K562 (cell line): ENCODE data around the gene AMOTL1. TPM values are rescaled to one million over a fixed set of nuclear protein-coding genes. Genes with fewer than 3 reads are reported as not detected.
A peak's percentile ranks its signal among the peaks of the same experiment; 100 is the strongest.

Experiments
- ATAC-seq: fragments of 200-7000 bp; cut with Tn5 transposase; 3 replicates; pipeline ENCODE4 v1.9.1; 2020; ENCODE audit warnings: moderate library complexity
- BruUV-seq: library from RNA; stranded (reverse); fragments of 400-500 nt; replicated peaks from 2 replicates; lab custom pipeline; 2021; lab: Mats Ljungman, UMichigan
- CTCF ChIA-PET: fragments of 300-600 bp; formaldehyde crosslinking; extraction: SDS; loops from one replicate; lab custom pipeline; 2021; ENCODE audit warnings: low intra/inter-chr PET ratio; lab: Yijun Ruan, JAX
- POLR2A ChIA-PET: fragments of 300-600, 350-650 bp; sonication (Branson Sonifier 250); formaldehyde crosslinking; extraction: SDS; loops from one replicate; lab custom pipeline; 2021; ENCODE audit warnings: antibody characterized with exemption, inconsistent platforms; lab: Yijun Ruan, JAX
- DNase-seq, 4 experiments: peaks; one replicate each; pipeline versions ENCODE4 v3.0.0 to v3.0.0-alpha.2; 2011 to 2018; ENCODE audit warnings: low spot score in 3 of 4, mixed read lengths in 3 of 4; ENCODE audit errors: extremely low read depth in 1 of 4
- FAIRE-seq: peaks from 2 replicates; lab custom pipeline; 2011; peaks lifted over from hg19 to GRCh38; lab: Jason Lieb, UNC
- H2AFZ ChIP-seq: 2 replicates; pipeline ENCODE4 v1.6.0; 2011; ENCODE audit warnings: low read depth, low read length, control low read depth, inconsistent platforms
- H3K27ac ChIP-seq: fragments of 200-600 bp; 3 replicates; pipeline ENCODE4 v1.8.0; 2011; ENCODE audit warnings: low read depth, mild to moderate bottlenecking, control low read depth, inconsistent platforms, low read length, moderate library complexity, mixed read lengths; ENCODE audit errors: extremely low read depth
- H3K27me3 ChIP-seq, 2 experiments: fragments of 300-600 bp in 1 of 2; 2 replicates in 1 of 2; 3 replicates in 1 of 2; pipeline versions ENCODE4 v1.6.0 to v1.8.0; 2011; ENCODE audit warnings: inconsistent platforms in 2 of 2, low read length in 2 of 2, mild to moderate bottlenecking in 1 of 2, mixed read lengths in 1 of 2, moderate library complexity in 1 of 2; ENCODE audit not compliant: control insufficient read depth in 2 of 2, insufficient read depth in 2 of 2
- H3K36me3 ChIP-seq: fragments of 300-600 bp; 3 replicates; pipeline ENCODE4 v1.8.0; 2011; ENCODE audit warnings: mild to moderate bottlenecking, low read length, inconsistent platforms; ENCODE audit not compliant: control insufficient read depth, insufficient read depth
- H3K4me1 ChIP-seq, 2 experiments: fragments of 200-600 bp in 1 of 2; replicated peaks in 1 of 2; 2 replicates in 1 of 2; 3 replicates in 1 of 2; pipeline versions ENCODE4 v1.5.1 to v1.8.0; 2011; ENCODE audit warnings: inconsistent platforms in 2 of 2, low read length in 2 of 2, mild to moderate bottlenecking in 1 of 2, mixed read lengths in 1 of 2, moderate library complexity in 1 of 2; ENCODE audit not compliant: control insufficient read depth in 2 of 2, insufficient read depth in 2 of 2
- H3K4me2 ChIP-seq: 2 replicates; pipeline ENCODE4 v1.6.1; 2011; ENCODE audit warnings: low read length, control low read depth, inconsistent platforms, mixed read lengths; ENCODE audit not compliant: insufficient read depth
- H3K4me3 ChIP-seq: fragments of 200-600 bp; sonication (generic), shearing (Covaris generic); 2 replicates; pipeline ENCODE4 v1.5.1; 2016; ENCODE audit warnings: control low read depth, inconsistent platforms
- H3K79me2 ChIP-seq: fragments of 200-600 bp; 3 replicates; pipeline ENCODE4 v1.8.0; 2011; ENCODE audit warnings: low read length, inconsistent platforms; ENCODE audit not compliant: control insufficient read depth, insufficient read depth
- H3K9ac ChIP-seq, 2 experiments: 2 replicates each; pipeline versions ENCODE4 v1.6.0 to v1.6.1; 2011; ENCODE audit warnings: low read depth in 2 of 2, low read length in 2 of 2, control low read depth in 1 of 2, inconsistent platforms in 1 of 2, mild to moderate bottlenecking in 1 of 2, mixed read lengths in 1 of 2; ENCODE audit not compliant: insufficient read depth in 1 of 2
- H3K9me1 ChIP-seq: one replicate; pipeline ENCODE4 v1.6.0; 2011; ENCODE audit warnings: inconsistent platforms, mild to moderate bottlenecking, low read length, moderate library complexity; ENCODE audit not compliant: control insufficient read depth, insufficient read depth
- H3K9me3 ChIP-seq: replicated peaks from 2 replicates; pipeline ENCODE4 v1.5.1; 2011; ENCODE audit warnings: low read depth, low read length, inconsistent platforms; ENCODE audit not compliant: control insufficient read depth, insufficient read depth
- H4K20me1 ChIP-seq: replicated peaks from 2 replicates; pipeline ENCODE4 v1.6.1; 2011; ENCODE audit warnings: low read length, inconsistent platforms, mixed read lengths; ENCODE audit not compliant: control insufficient read depth, insufficient read depth
- SMARCC2 ChIP-seq: fragments of 450-650 bp; IDR thresholded peaks from 2 replicates; pipeline ENCODE4 v1.6.1; 2017; ENCODE audit warnings: antibody characterized with exemption, moderate library complexity, mild to moderate bottlenecking, low read depth
- TCF7L2 ChIP-seq: fragments of 150-350 bp; IDR thresholded peaks from 2 replicates; pipeline ENCODE4 v1.6.1; 2016; ENCODE audit warnings: low read depth, mild to moderate bottlenecking, low read length, moderate library complexity
- ZNF263 ChIP-seq: sonication (generic); formaldehyde crosslinking; IDR thresholded peaks from 2 replicates; pipeline ENCODE4 v1.8.0; 2022; ENCODE audit warnings: mild to moderate bottlenecking, missing genetic modification reagents, borderline replicate concordance
- WGBS: fragments of 100-300 bp; shearing (Covaris generic); methylation state at CpG from one replicate; pipeline ENCODE4 v1.1.6; 2016; ENCODE audit warnings: low coverage, mixed read lengths; ENCODE audit not compliant: insufficient coverage; ENCODE audit errors: missing lambda C conversion rate; 5-methylcytosine and 5-hydroxymethylcytosine counted together
- in situ Hi-C: fragments of 300-500 bp; cut with MboI; formaldehyde crosslinking; loops from 4 replicates; pipeline ENCODE4 v1.15.0; 2018; ENCODE audit warnings: inconsistent platforms, mixed read lengths
- intact Hi-C: fragments of 100-400 bp; cut with micrococcal nuclease; formaldehyde crosslinking; loops from 2 replicates; pipeline ENCODE4 v1.14.2; 2022
- polyA plus RNA-seq, 8 experiments: library from polyadenylated mRNA; depleted of rRNA in 4 of 8; stranded (reverse) in 5 of 8; unstranded in 3 of 8; fragments of >200 nt; fragmentation: Nextera tagmentation in 2 of 8; fragmentation: Illumina TruSeq in 1 of 8; extraction: Ambion mirVana in 2 of 8; extraction: Trizol in 1 of 8; gene quantifications; 2 replicates each; pipeline versions ENCODE4 v1.2.1 to v1.2.3, GENCODE V29; 2011 to 2014; ENCODE audit warnings: inconsistent platforms in 1 of 8, missing spikeins in 1 of 8
- total RNA-seq, 7 experiments: library from RNA; depleted of rRNA in 6 of 7; stranded (reverse); fragments of >200 nt in 6 of 7; fragmentation: Illumina TruSeq in 2 of 7; extraction: Trizol in 2 of 7; gene quantifications; 2 replicates each; pipeline versions ENCODE4 v1.2.1 to v1.2.3, GENCODE V29; 2011 to 2021; ENCODE audit warnings: low replicate concordance in 1 of 7
- TF ChIP-seq, protein P1 (sequence below), 3 experiments: fragments of 200-800 bp in 1 of 3; sonication (Bioruptor generic) in 1 of 3; sonication (generic) in 1 of 3; formaldehyde crosslinking in 1 of 3; IDR thresholded peaks; 2 replicates each; pipeline versions ENCODE4 v1.6.1 to v1.8.0; 2016 to 2022; ENCODE audit warnings: mild to moderate bottlenecking in 2 of 3, missing compliant biosample characterization in 2 of 3, missing genetic modification characterization in 2 of 3, missing genetic modification reagents in 1 of 3
- TF ChIP-seq, protein P2 (sequence below), 2 experiments: fragments of 450-650 bp; IDR thresholded peaks; 2 replicates each; pipeline ENCODE4 v1.6.1; 2016

The AMOTL1 gene
- total and polyA plus RNA-seq, 9 of the 15 experiments (the other 6 are each of a cell fraction or from before 2014, with no cell fraction given): 4.0 to 35.4 (median 14.0) TPM

DNA sequence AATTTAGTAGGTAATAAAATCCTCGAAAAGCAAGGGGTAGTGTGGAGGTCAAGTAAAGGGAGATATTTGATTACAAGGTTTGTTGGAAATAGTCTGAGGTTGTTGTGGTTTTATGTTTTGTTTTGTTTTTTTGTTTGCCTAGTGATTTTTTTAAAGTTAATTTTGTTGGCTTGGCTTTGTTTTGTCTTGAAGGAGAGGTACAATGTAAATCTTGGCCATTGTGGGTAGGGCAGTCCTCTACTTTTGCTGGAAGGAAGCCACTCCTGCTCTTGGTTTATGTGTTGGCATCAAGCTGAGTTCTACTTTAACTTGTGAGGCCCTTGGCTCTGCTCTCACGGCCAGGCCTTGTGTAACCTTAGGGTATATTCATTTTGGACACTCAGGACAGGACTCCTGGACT lies 3.2 kb downstream of the AMOTL1 start:
- DNase-seq (no peak), FAIRE-seq (no peak), ATAC-seq (no peak)
- in situ Hi-C loops (no loop called here), intact Hi-C loops (no loop called here)
- H3K36me3 ChIP-seq: no peaks in the 10 kb centered on the region
- H4K20me1 ChIP-seq: peaks cover 9% of the 10 kb centered on the region
- ChIA-PET CTCF (no interaction called here), POLR2A (interaction anchor here (0.6 to 1.0 kb wide), 3 partner anchors 11 to 31 kb away, joined by 3 to 4 read pairs (median 4); no protein-coding TSS in a partner anchor)
- TF ChIP-seq TCF7L2 (no peak), ZNF263 (CRISPR knock-in tag) (no peak), SMARCC2 (0 out of 2 replicates have a peak, but pooled peaks have one; percentile 27)
- TF ChIP-seq, protein P1, sequence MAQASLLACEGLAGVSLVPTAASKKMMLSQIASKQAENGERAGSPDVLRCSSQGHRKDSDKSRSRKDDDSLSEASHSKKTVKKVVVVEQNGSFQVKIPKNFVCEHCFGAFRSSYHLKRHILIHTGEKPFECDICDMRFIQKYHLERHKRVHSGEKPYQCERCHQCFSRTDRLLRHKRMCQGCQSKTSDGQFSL (CRISPR knock-in tag; IDR thresholded peaks at IDR 0.05): no peak
- TF ChIP-seq, protein P1 (tag; IDR thresholded peaks at IDR 0.05): 0 out of 4 replicates have a peak, but pooled peaks of 1 of the 2 experiments have one; percentile 1
- TF ChIP-seq, protein P2, sequence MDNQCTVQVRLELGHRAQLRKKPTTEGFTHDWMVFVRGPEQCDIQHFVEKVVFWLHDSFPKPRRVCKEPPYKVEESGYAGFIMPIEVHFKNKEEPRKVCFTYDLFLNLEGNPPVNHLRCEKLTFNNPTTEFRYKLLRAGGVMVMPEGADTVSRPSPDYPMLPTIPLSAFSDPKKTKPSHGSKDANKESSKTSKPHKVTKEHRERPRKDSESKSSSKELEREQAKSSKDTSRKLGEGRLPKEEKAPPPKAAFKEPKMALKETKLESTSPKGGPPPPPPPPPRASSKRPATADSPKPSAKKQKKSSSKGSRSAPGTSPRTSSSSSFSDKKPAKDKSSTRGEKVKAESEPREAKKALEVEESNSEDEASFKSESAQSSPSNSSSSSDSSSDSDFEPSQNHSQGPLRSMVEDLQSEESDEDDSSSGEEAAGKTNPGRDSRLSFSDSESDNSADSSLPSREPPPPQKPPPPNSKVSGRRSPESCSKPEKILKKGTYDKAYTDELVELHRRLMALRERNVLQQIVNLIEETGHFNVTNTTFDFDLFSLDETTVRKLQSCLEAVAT (IDR thresholded peaks at IDR 0.05): peak in 1 of 2 experiments; percentile 21; a peak in 1 of 4 replicates
- no peaks in the 10 kb centered on the region for H3K9me1 ChIP-seq
- H3K27me3 ChIP-seq: no peaks in the 10 kb centered on the region; a peak in 1 of 5 replicates
- H3K4me3 ChIP-seq: no peak overlapping the region
- 14% methylated on average over 2 of the region's 2 CpGs for whole genome bisulfite sequencing
- H3K4me1 ChIP-seq: peaks cover 20 to 55% of the 10 kb centered on the region in 2 experiments
- H3K79me2 ChIP-seq: peaks cover 77% of the 10 kb centered on the region
- peak overlapping the region; percentile 29; the same call in 1 of the 2 replicates for H3K4me2 ChIP-seq
- no TSS peak for BruUV-seq
- H3K27ac ChIP-seq: no peak overlapping the region
- H2AFZ ChIP-seq: no peak overlapping the region
- 0 out of 4 replicates have a peak overlapping the region, but pooled peaks of 1 of the 2 experiments have one; percentile 12 for H3K9ac ChIP-seq
- no peaks in the 10 kb centered on the region for H3K9me3 ChIP-seq
